Measurements from ENCODE around the gene PARD3. TPM values are rescaled to one million over a fixed set of nuclear protein-coding genes. Genes with fewer than 3 reads are reported as not detected.

The PARD3 gene
- total RNA-seq, 1 donor from 2014 or later, result 29.4 TPM

DNA sequence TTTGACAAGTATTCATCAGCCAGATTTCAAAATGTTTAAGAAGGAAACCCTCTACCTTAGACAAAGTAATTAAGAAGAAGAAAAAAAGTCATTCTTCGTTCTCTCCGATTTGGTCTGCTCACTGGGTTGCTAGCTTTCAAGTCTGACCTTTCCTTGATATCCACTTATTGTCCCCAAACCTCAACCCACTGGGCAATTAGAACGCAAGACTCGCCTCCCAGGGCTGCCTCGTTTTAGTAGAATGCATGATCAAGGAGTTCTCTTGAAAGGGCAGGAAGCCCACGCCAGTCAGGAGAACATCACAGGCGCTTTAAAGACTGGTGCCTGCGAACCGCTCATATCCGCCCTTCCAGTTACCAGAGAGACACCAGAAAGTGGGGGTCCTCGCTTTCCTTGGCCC lies 637.7 kb downstream of the PARD3 start:
- DNase-seq (ENCODE audit: low read depth in 2 of 2), result no peak

DNA sequence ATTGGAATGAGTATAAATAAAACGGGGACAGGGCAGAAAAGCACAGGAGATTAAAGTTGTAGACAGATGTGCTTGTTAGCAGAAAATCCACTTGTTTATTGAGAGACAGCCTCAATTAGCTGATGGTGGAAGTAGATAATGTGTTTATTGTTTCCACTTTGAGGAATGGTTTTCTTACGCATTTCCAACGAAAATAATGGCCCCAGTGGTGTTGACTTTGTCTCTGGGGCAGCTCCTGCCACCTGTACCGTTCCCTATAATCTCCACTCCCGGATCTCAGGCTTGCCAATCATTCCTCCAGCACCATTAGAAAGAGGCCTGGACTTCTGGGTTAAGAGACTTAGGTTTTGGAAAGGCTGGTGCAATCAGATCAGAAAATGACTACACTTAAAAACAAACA lies 638.7 kb downstream of the PARD3 start:
- no peak for DNase-seq (ENCODE audit: low read depth in 2 of 2)

DNA sequence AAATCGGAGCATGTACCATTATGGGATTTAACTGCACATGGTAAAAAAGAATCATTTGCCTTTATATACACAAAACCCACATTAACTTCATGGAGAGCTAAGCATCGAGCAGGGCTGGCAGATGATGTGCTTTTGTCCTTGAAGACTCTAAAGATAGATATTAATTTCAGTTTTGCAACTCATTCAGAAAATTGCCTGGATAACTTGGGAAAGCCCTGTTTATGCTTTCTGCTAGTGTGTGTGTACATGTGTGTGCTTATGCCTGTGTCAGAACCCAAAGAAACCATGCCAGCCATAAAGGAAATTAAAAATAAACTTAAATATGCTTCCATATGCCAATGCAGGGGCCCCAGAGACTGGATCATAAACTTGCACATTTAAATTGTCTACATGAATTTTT lies 640.0 kb downstream of the PARD3 start:
- DNase-seq (ENCODE audit: low read depth in 2 of 2), result no peak

DNA sequence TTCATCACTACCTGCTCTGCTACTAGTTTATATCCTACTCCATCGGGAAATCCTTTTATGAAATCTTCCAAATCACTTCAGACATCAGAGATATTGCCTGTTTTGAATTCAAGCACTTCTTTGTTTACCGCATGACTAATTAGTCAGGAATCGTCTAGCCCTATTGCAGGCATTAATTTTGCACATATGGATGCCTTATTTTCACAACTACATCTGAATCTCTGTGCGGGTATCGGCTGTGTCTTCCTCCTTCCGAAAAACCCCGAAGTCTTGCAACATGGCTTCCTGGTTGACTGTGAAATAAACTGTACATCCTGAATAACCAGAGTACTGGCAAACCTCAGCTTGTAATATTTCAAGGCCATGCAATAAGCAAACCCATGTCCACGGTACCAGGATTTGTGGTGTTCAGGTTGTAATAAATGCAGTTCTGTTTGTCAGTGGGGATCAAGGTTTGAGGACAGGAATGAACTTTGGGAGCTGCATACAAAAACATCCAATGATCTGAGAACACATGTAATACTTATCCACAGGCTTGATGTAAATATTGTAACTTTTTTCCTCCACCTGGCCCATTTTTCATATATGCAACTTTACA lies 642.1 kb downstream of the PARD3 start:
- no peak for DNase-seq (ENCODE audit: low read depth in 2 of 2)

DNA sequence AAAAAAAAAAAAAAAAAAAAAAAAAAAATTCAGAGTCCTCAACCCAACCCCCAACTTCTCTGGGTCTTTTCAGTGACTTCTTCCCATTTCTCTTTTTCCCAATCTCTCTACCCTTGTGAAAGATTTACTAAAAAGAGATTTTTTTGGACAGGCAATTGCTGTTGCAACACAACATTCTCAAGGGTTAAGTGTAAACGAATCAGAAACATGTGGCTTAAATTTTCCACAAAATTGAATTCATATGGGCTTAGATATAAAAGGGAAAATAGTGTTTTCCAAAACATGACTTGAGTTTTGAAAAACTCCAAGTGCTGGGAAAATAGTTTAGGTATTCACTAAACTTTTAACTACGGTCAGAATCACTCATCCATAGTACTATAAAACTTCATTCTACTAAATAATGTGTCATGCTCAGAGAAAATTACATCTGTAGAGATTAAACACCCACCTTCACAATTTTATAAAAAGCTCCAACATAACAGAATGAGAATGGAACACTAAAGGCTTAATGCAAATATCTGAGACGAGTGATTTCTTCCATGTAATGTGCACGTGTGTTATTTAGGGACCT lies 643.1 kb downstream of the PARD3 start:
- DNase-seq (ENCODE audit: low read depth in 2 of 2), result no peak

DNA sequence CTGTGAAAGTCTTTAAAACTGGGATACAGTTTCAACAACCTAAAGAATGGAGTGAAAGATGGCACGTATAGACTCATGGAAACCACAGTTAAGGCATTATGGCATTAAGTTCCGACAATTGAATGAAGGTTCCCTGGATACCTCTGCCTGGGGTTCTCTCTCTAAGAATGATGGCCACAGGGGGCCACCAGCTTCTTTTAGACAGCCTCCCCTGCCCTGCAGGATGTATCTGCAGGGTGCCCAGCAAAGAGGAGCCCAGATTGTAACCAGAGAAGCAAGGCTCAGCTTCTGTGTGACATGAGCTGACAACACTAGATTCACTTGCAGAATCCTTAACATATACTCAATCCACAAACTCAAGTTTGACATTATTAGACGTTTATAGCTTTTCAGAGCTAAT lies 645.4 kb downstream of the PARD3 start:
- DNase-seq (ENCODE audit: low read depth in 2 of 2), result no peak

DNA sequence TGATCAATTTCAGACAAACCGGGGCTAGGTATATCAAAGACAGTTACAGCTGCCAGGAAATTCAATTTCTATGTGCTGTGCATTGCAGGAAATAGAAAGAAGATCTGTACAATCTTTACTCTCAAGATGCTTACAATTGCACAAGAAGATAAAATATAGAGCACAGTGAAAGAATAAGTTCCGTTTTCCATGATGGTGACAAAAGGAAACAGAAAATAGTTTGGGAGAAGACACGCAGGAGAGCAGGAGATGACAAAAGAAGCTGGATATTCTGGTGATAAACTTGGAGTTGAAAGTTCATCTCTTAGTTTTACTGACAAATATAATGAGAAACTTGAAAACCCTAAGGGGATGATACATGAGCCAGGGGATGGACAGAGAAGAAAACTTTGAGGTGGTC lies 646.0 kb downstream of the PARD3 start:
- no peak for DNase-seq (ENCODE audit: low read depth in 2 of 2)

DNA sequence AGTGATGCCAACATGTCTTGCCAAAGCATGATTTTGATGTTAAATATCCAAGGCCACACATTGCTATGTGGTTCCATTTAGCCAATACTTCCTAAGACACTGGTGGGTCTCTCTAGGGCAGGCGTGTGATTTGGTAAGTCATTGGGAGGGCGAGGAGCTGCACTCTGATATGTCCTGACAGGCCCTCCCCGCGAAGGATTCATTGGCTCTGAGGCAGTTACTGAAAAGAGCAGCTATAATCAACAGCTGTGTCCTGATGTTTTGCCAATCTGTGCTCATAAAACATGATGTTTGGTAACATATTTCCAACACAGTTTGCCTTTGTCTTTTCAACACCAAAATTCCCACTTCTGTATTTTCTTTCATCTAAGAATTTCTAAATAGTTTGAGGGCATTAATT lies 646.7 kb downstream of the PARD3 start:
- no peak for DNase-seq (ENCODE audit: low read depth in 2 of 2)

DNA sequence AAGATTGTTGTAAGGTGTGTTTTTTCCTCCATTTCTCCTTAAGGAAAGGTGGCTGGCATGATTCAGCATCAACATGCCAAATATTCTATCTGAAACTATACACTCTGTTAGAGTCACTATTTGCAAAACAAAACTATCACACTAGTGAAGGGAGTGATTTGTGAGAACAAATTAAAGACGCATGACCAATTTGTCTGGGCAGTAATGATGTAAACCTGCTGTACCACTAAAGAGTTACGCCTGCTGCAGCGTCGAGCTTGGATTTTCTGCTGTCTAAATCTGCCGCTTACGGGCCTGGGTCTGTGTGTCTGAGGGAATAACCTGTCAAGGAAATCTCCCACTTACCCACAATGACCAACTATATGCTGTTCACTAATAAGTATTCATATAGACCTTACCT lies 648.3 kb downstream of the PARD3 start:
- no peak for DNase-seq (ENCODE audit: low read depth in 2 of 2)

DNA sequence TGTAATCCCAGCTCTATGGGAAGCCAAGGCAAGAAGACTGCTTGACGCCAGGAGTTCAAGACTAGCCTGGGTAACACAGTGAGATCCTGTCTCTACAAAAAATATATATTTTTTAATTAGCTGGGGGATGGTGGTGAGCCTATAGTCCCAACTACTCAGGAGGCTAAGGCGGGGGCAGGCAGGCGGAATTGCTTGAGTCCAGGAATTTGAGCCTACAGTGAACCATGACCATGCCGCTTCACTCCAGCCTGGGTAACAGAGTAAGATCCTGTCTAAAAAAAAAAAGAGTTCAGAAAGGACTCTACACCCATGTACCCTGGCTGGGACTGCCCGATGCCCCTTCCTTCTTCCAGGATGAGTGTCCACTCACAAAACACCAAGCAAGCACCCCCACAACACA lies 648.7 kb downstream of the PARD3 start:
- no peak for DNase-seq (ENCODE audit: low read depth in 2 of 2)

DNA sequence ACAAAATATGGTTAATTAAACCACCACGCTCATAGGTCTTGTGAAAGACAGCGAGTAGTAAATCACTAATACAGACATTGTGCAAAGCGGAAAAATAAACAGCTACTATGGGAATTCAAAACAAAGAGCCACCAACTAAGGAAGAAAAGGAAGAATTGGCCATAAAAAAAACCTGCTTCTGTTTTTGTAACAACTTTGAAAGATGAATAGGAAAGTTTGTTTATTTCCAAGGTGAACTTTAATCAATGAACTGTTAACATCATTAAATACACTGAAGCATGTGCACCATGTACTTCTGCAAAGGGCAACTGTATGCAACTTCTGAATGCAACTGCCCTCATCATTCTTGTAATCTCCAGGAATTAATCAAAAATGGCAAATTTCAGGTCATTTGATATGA lies 651.1 kb downstream of the PARD3 start:
- peak in 1 of 2 donors; percentile 9 for DNase-seq (ENCODE audit: low read depth in 2 of 2)

DNA sequence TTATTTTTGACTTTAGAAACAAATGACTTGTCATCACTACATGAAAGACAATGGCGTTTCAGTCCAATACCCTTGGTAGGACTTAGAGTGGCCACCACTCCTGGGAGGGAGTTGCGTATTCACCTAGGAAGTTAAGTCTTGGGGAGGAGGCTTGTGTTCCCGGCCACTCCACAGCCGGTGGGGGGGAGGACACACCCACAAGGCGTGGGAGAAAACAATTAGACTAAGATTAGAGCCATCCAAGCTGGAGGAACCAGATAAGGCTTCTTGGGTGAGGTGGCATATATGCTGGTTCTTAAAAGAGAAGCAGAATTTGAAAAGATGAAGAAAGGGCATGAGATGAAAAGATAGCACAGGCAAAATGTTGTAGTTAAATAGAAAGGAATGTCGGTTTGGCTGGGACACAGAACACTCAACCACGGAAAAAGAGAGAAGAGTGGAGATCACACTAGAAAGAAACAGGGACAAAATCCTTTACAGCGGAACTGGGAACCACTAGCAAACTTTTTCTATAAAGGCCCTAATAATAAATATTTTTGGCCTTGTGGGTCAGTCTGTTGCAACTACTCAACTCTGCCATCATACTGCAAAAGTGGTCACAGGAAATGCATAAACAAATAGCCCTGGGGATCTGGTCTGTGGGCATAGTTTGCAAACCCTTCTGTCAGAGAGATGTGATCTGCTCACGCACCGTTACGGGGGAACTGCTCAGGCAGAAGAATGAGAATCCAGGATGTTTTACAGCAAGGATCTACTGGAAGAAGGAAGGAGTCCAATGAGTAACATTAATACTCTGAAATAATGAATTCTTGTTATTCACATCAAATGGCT lies 651.8 kb downstream of the PARD3 start:
- DNase-seq (ENCODE audit: low read depth in 2 of 2), result no peak

DNA sequence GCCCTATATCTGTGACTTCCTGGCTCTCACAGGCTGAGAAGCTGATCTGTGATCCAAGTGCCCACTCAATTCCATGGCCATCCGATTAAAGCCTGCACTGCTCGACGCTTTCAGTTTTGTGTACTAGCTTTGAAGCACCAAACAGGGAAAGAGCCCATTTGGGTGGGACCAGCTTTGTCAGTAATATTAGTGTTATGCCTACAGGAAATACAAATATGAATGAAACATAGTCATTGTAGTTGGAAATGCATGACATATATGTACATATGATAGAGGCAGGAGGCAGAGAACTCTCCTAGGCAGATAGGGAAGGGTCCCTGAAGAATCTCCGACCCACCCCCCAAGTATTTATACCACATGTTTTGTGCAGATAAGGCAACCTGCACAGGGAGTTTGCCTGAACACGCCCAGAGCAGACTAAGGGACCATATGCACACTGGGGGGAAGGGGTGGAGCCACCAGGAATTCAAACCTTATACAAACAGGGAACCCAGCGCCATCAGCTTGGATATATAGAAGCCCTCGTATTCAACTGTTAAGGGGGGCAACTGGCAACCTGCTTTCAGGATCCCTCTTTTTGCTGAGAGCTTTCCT lies 653.2 kb downstream of the PARD3 start:
- DNase-seq (ENCODE audit: low read depth in 2 of 2), result no peak

DNA sequence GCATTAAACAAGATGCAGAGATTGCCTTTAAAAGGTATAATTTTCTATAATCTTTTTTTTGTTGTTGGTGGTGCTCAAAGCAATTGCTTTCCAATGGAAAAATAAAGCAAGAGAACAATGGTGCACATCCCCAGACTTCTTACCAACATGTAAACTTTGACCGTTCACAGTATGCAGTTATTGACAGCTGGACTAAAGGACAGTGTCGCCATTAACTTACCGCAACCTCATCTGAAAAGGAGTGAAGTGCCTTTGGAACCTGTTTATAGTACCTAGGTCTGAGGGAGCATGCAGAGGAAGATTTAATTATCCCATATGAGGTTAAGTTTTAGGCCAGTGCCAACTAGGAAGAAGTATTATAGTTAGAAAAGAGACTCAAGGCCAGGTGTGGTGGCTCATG lies 654.5 kb downstream of the PARD3 start:
- DNase-seq (ENCODE audit: low read depth in 2 of 2), result no peak

DNA sequence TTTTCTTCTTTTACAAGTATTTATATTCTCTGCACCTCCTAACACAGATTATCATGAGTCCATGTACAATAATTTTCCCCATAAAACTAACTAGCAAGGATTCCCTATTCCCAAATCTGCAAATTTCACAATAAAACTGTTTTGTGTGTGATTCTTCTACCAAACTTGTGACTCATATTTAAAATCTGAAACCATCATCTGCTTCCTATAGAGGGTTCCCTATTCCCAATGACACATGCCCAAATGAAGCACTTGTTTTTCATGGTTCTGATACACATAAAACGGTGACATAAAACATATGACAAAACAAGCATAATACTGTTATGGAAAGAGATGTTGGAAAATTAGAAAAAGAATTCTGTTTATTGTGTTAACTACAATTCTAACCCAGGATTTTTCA lies 657.6 kb downstream of the PARD3 start:
- DNase-seq (ENCODE audit: low read depth in 2 of 2), result no peak

DNA sequence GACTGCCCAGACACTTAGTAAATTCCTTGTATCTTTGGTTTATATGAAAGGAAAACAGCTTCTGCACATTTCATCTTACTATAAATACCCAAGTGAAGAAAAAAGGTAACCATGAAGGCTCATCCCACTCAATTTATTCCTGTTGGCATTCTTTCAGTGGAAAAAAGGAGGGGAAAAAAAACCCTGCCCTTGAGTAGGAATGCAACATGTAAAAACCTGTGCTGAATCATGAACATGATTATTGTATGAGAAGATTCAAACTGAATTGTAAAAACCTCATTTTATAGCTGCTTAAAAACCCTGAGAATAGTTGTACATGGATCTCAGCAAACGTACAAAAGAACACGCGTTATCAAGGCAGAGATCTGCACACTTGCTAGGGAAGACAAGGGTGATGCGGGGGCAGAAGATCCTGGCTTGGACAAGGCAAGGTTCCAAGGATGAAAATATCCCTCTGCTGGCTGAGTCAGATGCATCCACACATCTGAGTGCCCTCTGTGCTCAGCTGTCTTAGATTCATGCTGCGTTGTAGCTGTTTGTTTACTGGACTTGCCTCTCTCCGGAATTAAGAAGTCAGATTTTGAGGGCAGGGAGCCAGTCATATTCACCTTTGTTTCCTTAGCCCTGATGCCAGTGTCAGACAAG lies 658.2 kb downstream of the PARD3 start:
- DNase-seq (ENCODE audit: low read depth in 2 of 2), result peak in 1 of 2 donors; percentile 25

DNA sequence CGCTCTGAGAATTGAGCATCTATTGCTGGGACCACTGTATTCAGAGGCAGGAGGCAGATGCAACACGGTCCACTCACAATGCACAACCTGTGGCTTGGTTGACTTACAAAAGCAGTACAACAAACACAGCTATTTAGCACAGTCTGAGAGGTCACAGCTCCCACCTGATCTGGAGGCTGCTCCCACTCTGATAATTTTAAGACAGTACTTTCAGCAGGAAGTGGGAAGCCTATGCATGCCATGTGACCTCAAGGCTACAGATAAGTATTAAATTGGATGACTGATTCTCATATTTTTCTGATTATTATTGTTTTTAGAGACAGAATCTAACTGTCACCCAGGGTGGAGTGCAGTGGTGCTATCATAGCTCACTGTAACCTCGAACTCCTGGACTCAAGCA lies 659.3 kb downstream of the PARD3 start:
- DNase-seq (ENCODE audit: low read depth in 2 of 2), result no peak

DNA sequence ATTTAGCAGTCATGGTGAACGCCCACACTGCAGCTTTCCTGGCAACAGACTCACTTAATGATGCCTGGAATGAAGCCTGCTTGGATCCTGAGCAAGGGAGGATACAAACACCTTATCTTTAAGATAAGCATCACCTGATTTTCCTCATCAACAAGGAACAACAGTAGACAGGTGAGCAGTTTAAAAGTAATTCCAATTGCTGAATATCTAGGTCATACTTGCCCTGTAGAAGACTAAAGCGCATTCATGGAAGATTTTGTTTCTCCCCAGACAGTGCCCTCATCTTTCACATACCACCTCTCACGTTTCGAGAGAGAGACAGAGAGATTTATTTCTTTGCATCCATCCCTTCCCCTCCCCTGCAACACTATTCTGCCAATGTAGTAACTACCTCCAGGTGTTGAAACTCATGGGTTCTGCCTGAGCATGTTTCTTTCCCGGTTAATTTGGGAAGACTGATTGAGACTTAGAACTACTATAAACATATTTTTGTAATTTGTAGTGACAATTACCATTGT lies 660.7 kb downstream of the PARD3 start:
- DNase-seq (ENCODE audit: low read depth in 2 of 2), result no peak

DNA sequence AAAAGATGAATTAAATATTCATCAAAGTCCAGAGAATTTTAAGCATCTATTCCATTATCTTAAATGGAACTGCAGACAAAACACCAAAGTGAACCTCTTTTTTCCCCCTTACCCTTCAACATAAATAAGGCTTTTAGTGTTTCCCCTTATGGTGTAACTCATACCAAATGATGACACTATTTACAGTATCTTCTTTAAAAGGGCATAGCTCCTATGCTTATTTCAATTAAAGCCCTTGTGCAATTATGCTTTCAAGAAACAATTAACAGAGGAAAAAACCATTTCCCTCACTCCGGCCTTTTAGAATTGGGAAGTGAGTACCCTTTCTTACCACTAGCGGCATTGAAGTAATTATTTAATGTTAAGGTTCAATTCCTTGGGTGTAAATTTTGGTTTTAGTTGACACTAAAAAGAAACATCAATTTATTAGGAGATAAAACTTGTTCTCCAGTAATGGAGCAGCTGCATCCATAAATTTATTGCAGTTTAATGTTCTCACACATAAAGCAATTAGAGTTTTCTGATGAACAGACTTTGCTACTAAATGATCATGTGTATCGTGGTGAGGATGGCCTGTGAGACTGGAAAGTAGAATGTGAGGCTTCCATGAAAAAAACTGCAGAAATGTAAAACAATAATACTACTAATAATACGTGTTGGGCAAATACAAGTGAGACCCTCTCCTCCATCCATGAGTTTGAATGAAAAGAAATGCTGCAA lies 661.3 kb downstream of the PARD3 start:
- no peak for DNase-seq (ENCODE audit: low read depth in 2 of 2)

DNA sequence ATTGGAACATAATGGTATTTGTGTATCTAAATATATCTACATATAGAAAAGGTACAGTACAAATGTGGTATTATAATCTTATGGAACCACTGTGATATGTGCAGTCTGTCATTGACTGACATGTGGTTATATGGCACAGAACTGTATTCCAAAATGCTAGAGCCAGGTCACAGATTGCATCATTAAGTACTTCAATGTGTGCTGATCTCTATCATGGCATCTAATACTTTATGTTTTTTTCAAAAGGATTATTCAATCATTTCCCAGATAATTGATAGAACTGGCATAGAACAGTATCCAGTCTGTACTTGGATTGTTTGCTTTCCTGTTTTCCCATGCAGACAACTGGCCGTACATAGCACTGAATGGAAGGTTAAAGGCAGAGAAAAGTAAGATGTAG lies 662.7 kb downstream of the PARD3 start:
- DNase-seq (ENCODE audit: low read depth in 2 of 2), result no peak

DNA sequence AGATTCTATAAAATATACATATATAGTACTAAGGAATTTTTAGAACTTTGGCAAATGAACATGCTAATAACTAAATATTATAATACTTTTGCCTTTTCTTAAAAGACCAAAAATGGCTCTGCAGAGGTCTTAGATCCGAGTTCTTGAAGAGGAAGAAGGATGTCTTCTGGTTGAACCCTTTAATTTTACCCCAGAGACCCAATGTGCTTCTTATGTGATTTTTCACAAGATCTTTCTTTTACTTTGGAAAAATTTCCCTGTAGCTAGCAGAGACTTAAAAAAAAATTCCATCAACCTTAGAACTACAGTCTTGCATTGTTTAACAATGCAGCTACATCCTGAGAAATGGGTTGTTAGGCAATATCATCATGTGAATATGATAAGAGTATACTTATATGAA lies 663.2 kb downstream of the PARD3 start:
- DNase-seq (ENCODE audit: low read depth in 2 of 2), result no peak

All from lung microvascular endothelial cell (primary cell).